Lung (tissue), 12 donors: Measurements from ENCODE around the gene INSM1. TPM values are rescaled to one million over a fixed set of nuclear protein-coding genes. Genes with fewer than 3 reads are reported as not detected.
A peak's percentile ranks its signal among the peaks of the same experiment; 100 is the strongest.

Experiments used
- ATAC-seq: fragments of 200-7000 bp; cut with Tn5 transposase; one replicate; pipeline ENCODE4 v1.9.1; 2020; ENCODE audit warnings: moderate number of reproducible peaks; ENCODE audit not compliant: insufficient read depth, low FRiP score
- DNase-seq, 3 donors: peaks; one replicate each; pipeline ENCODE4 v3.0.0-alpha.2; 2013 to 2017
- H3K27ac ChIP-seq, 2 donors: one replicate each; pipeline ENCODE4 v1.5.1; 2013; ENCODE audit warnings: mild to moderate bottlenecking in 2 of 2, moderate library complexity in 2 of 2, control low read depth in 1 of 2, inconsistent platforms in 1 of 2, low read depth in 1 of 2, low read length in 1 of 2
- H3K27me3 ChIP-seq, 3 donors: one replicate each; pipeline ENCODE4 v1.5.1; 2013; ENCODE audit warnings: low read length in 2 of 3; ENCODE audit not compliant: control insufficient read depth in 3 of 3, insufficient read depth in 3 of 3
- H3K36me3 ChIP-seq, 4 donors: one replicate each; pipeline ENCODE4 v1.5.1; 2013; ENCODE audit warnings: low read length in 4 of 4, mild to moderate bottlenecking in 1 of 4, moderate library complexity in 1 of 4; ENCODE audit not compliant: control insufficient read depth in 4 of 4, insufficient read depth in 4 of 4
- H3K4me1 ChIP-seq, 5 donors: one replicate each; pipeline ENCODE4 v1.5.1; 2013; ENCODE audit warnings: low read length in 5 of 5, mild to moderate bottlenecking in 2 of 5, moderate library complexity in 1 of 5; ENCODE audit not compliant: control insufficient read depth in 5 of 5, insufficient read depth in 5 of 5
- H3K4me3 ChIP-seq: one replicate; pipeline ENCODE4 v1.5.1; 2013; ENCODE audit warnings: mild to moderate bottlenecking, control low read depth, moderate library complexity
- H3K9ac ChIP-seq, 2 donors: one replicate each; pipeline ENCODE4 v1.5.1; 2013; ENCODE audit warnings: low read length in 2 of 2, control low read depth in 1 of 2; ENCODE audit not compliant: insufficient read depth in 1 of 2
- H3K9me3 ChIP-seq, 4 donors: one replicate each; pipeline ENCODE4 v1.5.1; 2013; ENCODE audit warnings: low read length in 3 of 4, mild to moderate bottlenecking in 1 of 4, moderate library complexity in 1 of 4; ENCODE audit not compliant: control insufficient read depth in 4 of 4, insufficient read depth in 3 of 4
- WGBS, 2 donors: extraction: QIAGEN DNeasy Blood & Tissue Kit; methylation state at CpG; one replicate each; pipeline ENCODE4 v1.1.7; 2013; 5-methylcytosine and 5-hydroxymethylcytosine counted together
- polyA plus RNA-seq, 2 donors: library from polyadenylated mRNA; stranded (reverse); fragments of 200-250 nt; gene quantifications; one replicate each; pipeline ENCODE4 v1.2.1, GENCODE V29; 2013
- total RNA-seq, 2 donors: library from RNA; depleted of rRNA in 1 of 2; stranded (reverse); fragments of >200 nt in 1 of 2; gene quantifications; one replicate each; pipeline ENCODE4 v1.2.1, GENCODE V29; 2014 to 2021
- TF ChIP-seq, protein P1 (sequence below): IDR thresholded peaks from 2 replicates; pipeline ENCODE4 v1.5.1; 2012; ENCODE audit warnings: mild to moderate bottlenecking; ENCODE audit errors: control extremely low read depth, extremely low read depth
- donor health status: control.
- donor health status: control.
- donor health status: Bipolar disorder and iron deficiency.
- donor health status: healthy.
- donor health status: DM: yes; HTN: yes; CAD: no.

The INSM1 gene
- total and polyA plus RNA-seq, 4 donors = 0.04 to 0.18 (median 0.08) TPM

DNA sequence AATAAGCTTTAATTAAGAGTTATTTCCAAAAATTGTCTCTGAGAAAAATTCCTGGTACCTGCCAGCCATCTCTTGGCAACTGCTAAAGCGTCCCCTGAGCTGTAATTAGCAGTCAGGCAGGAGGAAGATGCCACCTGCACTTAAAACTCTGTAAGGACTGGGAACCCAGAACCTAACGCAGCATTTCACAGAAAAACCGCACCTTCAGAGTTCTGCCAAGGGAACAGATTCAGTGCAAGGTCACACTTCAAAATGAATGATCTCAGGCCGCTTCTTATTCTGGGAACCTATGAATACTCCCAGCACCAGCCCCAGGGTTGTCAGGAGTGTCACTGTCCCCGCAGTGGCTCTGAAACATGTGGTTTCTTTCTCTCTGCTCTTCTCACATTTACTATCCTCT, 36.7 kb downstream of the INSM1 start:
- Histone ChIP-seq H3K9ac (no peak overlapping the region), H3K36me3 (peaks cover 0 to 26% (median under 1%) of the 10 kb centered on the region in 4 donors), H3K9me3 (no peaks in the 10 kb centered on the region), H3K27me3 (no peaks in the 10 kb centered on the region), H3K4me1 (peaks cover 0 to 8% (median 5%) of the 10 kb centered on the region in 5 donors), H3K4me3 (no peak overlapping the region), H3K27ac (no peak overlapping the region)
- no peak for DNase-seq
- no peak for ATAC-seq
- TF ChIP-seq, protein P1, sequence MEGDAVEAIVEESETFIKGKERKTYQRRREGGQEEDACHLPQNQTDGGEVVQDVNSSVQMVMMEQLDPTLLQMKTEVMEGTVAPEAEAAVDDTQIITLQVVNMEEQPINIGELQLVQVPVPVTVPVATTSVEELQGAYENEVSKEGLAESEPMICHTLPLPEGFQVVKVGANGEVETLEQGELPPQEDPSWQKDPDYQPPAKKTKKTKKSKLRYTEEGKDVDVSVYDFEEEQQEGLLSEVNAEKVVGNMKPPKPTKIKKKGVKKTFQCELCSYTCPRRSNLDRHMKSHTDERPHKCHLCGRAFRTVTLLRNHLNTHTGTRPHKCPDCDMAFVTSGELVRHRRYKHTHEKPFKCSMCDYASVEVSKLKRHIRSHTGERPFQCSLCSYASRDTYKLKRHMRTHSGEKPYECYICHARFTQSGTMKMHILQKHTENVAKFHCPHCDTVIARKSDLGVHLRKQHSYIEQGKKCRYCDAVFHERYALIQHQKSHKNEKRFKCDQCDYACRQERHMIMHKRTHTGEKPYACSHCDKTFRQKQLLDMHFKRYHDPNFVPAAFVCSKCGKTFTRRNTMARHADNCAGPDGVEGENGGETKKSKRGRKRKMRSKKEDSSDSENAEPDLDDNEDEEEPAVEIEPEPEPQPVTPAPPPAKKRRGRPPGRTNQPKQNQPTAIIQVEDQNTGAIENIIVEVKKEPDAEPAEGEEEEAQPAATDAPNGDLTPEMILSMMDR = no peak
- 96 to 97% methylated on average over 5 of the region's 5 CpGs for WGBS, 2 donors

DNA sequence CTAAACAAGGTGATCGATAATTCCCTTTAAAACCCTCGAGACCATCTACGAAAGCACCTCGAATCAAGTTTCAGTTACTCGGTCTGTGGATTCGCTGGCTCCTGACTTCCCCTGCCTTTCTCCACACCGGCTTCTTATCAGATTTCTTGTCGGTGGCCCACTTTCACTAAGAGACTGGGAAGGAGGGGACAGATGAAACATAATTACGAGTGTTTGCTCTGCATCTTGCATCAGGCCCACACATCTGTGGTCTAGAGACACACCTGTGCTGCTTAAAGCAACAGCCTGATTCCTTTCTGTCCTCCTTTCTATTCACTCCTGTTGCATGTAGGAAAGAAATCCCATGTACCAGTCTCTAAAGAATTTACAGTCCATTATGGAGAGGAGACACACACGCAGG, 37.7 kb downstream of the INSM1 start:
- 76 to 83% methylated on average over 10 of the region's 10 CpGs for WGBS, 2 donors

DNA sequence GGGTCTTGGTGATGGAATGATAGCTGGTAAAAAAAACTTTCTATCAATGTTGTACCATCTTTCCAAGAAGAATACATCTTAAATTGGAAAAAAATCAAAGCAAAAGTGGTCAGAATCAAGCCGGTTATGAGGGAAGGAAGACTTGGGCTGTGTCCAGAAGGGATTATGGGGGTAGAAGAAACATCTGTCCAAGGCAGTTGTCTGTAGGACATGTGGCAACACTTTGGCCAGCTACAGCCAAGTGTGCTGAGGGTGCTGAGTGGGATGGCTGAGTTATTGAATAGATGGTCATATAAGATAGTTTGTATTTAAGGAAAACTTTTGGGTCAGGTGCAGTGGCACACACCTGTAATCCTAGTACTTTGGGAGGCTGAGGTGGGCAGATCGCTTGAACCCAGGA, 38.4 kb downstream of the INSM1 start:
- TF ChIP-seq, protein P1 = no peak
- H3K9ac ChIP-seq = no peak overlapping the region
- DNase-seq (peak in 1 of 3 donors; percentile 6), ATAC-seq (no peak)
- WGBS, 2 donors = 81 to 82% methylated on average over 2 of the region's 2 CpGs
- H3K36me3 ChIP-seq = peaks cover 0 to 26% (median 0%) of the 10 kb centered on the region in 4 donors
- no peak overlapping the region for H3K4me3 ChIP-seq
- H3K27me3 ChIP-seq = no peaks in the 10 kb centered on the region
- H3K4me1 ChIP-seq = peaks cover 0 to 14% (median 5%) of the 10 kb centered on the region in 5 donors
- H3K9me3 ChIP-seq = no peaks in the 10 kb centered on the region
- no peak overlapping the region for H3K27ac ChIP-seq

More for the DNA sequence above, 37.7 kb downstream of the INSM1 start:
- H3K36me3 ChIP-seq = peaks cover 0 to 24% (median 0%) of the 10 kb centered on the region in 4 donors
- DNase-seq (no peak), ATAC-seq (no peak)
- no peaks in the 10 kb centered on the region for H3K27me3 ChIP-seq
- H3K9ac ChIP-seq = no peak overlapping the region
- no peak overlapping the region for H3K27ac ChIP-seq
- no peak overlapping the region for H3K4me3 ChIP-seq
- H3K9me3 ChIP-seq = no peaks in the 10 kb centered on the region
- TF ChIP-seq, protein P1 = no peak
- peaks cover 0 to 9% (median 5%) of the 10 kb centered on the region in 5 donors for H3K4me1 ChIP-seq
